ENCODE measurements around the gene RPS21.

The RPS21 gene

DNA sequence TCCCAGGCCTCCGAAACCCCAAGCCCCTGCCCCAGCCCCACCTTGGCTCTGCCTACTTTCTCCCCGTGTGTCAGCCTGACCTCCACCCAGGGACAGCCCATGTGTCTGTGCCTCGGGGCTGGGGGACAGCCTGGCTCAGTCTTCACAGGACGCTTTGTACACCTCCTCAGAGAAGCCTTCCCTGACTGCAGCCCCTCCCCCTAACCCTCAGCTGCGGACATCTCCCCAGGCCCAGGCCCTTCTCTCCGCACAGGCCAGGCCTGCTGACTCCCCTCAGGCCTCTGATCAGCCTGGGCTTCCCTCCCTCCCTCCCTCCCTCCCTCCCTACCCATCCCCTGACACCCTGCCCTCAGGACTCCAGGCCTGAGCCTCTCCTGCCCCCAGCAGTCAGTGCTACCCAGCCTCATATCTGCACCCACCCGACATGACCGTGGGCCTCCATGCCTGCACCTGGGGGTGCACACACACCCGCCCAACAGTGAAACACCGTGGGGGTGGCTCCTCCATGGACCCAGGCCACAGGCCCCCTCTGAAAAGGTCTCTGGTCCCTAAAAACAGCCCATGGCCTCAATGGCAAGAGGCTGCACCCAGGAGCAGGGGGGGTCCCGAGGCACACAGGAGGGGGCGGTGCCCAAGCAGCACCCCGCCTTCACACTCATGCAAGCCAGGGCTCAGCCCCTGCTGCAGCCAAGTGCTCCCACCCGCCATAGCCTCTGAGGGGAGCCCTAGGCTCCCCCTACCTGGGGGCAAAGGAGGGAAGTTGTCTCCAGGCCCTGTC, 32.7 kb upstream of the RPS21 start:
- DNase-seq: peak; percentile 15

DNA sequence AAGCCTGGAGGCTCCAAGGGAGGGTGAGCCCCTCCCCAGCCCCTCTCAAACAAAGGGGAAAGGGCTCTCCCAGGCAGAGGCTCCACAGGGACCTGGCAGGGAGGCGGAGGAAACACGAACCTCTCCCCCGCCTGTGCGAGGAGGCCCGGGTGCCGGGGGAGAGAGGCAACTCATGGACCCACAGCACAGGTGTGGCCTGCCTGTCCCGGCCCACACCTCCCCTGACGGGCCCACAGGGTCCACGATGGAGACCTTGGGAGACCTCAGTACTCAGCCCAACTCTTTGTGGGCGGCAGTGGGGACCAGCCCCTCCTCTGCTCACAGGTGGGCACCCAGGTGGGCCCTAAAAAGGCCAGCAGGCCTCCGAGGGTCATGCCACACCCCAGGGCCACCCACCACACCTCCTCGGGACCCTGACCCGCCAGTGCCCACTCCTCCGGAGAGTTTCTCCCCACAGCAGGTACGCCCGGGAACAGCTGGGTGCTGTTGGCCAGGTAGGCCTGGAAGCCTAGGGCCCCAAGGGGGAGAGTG, 32.0 kb upstream of the RPS21 start:
- peak; percentile 20 for DNase-seq

DNA sequence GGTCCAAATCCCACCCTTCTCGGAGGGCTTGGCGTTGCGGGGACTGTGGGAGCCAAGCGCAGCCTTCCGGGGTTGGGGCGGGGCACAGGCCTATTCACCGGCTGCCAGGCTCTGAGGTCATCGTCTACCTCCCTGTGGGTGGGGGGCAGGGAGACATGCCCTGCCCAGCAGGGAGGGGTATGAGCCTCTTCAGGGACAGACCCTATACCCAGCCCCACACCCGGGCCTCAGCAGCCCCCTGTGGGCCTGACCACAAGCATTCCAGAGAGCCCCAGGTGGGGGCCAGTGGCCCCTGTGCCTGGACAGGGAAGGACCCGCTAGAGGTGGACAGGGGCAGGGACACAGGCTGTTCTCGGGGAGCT, 31.4 kb upstream of the RPS21 start:
- DNase-seq: peak; percentile 36

DNA sequence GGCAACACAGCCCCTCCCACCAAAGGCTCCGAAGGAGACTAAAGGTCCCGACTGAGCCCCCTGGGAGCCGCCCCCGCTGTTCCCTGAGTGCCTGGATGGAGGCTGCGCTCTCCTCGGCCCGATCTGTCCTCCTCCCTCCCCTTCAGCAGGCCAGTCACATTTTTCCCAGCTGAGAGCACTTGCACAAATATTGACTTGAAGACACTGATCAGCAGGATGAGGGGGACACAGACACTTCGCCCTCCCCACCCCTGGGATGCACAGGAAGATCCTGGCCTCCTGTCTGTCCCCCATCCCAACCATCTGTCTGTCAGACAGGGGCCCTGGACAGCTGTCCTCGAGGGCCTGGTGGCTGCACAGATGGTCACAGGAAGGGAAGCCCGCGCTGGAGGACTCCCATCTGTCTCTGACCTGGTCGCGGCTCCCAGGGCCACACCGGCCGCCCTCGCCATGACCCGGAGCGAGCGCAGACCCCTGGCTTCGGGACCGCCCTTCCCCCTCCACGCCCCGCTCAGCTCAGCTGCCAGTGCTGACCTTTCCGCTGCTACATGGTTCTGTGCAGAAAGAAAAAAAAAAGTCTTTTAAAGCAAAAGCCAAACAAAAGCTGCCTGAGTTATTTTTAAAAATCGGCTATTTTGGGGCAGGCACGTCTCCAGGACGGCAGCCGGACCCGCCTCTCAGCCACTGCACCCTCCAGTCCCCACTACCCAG, 30.9 kb upstream of the RPS21 start:
- peak; percentile 61 for DNase-seq

DNA sequence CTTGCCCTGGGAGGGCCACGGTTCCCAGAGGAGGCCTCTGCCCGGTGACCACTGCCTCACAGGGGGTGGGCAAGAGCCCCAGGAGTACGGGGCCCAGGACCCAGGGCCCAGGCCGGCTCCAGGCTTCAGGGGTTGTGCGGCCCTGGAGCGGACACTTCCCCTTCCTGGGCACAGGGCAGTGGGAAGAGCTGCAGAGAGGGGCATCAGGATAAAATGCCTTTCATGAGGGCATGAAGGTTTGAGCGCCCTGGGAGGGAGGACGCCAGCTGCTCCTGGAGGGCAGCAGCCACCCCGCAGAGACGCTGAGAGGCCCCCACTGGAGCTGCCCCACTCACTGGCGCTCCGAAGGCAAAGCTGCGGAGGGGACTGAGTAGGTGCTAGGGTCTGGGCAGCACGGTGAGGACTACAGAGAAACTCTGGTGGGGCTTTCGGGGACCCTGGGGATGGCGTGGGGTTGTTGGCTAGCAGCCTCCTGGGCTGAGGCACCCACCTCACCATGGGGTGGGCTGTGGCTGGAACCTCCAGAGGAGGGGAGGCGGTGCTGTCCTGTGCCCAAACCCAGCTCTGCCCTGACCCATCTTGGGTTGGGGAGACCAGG, 30.2 kb upstream of the RPS21 start:
- no peak for DNase-seq

DNA sequence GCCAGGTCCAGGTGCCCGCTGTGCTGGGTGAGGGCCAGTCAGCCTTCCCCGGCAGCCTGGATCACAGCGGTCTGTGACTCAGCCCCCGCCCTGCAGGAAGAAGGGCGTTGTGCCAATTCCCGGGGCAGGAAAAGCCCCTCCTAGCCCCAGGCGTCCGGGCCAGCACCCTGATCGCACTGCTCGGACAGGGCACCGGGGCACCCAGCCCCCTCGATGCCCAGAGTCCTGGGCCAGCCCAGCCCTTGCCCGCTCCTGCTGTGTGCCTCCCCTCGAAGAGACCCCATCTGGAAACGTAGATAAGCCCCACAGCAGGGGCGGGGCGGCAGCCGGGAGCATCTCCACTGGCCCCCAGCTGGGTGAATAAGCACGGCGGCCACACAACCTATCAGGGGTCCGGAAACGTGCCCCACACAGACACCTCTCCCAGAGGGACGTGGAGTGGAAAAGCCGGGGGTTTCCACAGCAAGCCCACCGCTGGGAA, 29.7 kb upstream of the RPS21 start:
- DNase-seq: peak; percentile 58

DNA sequence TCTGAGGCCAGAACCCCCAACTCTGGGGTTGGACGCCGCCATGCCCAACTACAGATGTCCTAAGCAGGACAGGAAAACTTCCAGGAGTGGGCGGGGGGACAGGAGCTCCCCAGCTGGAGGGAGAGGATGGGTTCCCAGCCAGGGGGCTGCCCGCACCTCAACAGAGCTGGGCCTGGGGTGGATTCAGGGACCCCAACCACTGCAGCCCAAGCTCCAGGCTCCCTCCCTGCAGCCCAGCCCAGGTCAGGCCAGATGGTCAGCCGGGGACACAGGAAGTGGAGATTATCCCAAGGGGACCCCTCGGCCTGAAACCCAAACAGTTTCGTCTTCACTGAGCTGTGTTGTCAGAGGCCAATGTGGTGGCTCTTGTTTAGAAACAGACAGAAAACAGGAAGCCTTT, 29.2 kb upstream of the RPS21 start:
- peak; percentile 29 for DNase-seq

DNA sequence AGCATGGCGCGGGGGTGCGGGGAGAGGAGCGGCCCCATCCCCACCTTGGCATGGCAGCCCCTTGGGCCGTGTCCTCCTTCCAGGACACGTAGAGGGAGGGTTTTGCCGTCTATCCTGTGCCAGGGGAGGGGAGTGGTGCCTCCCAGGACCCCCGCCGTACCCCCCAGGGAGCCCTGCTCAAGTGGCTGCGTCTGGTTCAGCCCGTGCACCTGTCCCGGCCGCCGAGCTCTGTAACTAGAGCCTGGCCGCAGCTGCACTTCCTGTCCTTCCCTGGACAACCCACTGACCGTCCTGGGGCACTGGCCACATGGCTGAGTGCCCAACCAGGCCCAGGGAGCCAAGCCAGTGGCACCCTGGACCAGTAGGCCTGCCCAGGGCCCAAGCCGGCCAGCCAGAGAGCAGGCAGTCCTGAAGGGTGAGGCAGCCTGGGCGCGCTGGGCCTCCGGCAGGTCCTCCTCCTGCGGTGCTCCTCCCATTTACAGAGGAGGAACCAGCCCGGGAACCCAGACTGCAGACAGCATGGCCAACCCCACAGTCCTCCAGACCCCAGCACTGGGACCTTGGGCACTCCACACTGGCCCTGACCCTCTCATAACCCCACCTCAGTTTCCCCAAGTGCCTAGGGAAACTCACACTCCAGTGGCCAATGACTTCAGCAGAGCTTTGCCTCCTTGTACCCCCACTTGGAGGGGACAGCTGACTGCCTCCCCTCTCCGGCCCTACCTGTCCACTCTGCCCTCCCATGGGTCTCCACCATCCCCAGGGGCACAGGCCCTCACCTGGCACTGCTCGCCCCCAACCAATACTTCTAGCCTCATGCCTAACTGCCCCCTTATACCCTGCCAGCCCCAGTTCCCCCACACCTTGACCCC, 28.5 kb upstream of the RPS21 start:
- DNase-seq: peak; percentile 52

DNA sequence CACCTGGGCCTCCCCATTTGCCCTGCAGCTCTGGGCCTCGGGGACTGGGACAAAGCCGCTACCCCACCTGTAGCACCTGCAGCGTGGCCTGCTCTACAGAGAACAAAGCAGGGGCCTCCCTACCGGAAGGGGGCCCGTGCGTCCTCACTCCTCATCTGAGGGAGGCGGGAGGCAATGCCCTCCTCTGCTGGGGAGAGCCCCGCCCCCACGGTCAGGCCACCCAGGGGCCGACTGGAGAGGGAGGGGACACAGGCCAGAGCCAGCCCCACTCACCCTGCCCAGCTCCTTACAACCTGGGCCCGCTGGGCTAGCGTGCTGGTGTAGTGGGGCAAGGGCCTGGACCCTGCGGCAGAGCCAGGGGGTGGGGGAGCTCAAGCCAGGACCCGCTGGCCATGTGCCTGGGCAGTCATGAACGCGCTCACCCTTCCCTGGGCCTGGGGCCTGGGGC, 27.8 kb upstream of the RPS21 start:
- peak; percentile 25 for DNase-seq

DNA sequence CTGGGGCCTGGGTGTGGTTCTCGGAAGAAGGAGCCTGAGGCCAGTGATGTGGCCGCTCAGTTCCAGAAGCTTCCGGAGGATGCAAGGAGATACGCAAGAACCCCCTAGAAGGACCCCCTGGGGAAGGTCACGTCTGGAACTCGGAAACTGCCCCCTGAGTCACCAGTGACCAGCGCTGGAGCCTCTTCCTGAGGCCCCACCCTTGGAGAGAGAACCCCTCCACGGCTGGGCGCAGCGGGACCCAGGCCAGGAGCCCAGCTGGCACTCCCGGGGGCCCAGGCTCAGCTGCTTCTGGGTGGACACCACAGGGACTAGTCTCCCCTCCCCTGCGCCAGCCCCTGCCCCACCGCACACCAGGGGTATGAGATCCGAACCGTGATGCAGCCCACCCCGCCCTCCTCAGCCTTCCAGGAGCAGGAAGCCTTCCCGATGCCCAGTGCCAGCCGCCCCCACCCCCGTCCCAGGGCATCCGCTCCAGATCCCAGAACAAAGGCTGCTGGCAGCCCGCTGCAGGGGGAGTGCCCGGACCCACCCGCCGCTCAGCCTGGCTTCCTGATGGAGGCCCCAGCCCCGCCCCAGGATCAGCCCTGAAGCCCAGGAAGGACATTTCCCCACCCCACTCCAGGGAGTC, 27.3 kb upstream of the RPS21 start:
- peak; percentile 59 for DNase-seq

DNA sequence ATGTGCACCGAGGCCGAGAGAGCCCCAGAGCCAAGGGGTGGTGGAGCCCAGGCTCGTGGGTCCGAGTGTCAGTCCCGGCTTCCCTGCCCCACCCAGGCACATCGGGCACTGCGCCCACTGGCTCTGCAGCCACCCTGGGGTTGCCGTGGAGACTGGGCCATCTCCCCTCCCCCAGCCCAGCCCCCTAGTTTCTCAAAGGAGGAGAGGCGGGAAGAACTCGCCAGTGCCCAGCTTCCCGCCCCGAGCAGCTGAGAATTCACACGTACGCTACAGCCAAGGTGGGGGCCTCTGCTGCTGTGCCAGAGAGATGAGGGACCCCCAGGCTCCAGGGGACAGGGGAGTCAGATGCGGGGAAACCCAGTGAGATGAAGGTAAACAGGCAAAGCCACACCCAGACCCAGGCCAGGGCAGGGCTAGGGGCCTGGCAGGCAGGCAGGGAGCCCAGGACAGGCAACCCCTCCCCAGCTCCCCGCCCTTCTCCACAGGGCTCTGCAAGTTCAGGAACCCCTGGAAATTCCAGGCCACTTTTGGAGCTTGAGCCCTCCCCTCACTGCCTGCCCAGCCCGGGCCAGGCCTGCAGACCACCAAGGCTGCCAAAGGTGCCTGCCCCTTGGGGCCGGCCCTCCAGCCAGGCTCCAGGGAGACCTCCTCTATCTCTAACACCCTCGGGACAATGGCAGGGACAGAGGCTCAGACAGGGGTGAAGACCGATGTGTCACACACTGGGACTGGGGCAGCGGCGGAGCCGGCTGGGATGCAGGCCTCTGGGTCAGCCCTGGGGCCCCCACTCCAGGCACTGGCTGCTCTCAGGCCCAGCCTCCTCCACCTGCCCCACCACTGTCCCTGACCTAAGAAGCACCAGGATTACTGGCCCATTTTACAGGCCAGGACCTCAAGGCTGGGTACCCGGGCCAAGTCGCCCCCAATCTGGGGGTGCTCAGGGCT, 25.8 kb upstream of the RPS21 start:
- DNase-seq: peak; percentile 61

DNA sequence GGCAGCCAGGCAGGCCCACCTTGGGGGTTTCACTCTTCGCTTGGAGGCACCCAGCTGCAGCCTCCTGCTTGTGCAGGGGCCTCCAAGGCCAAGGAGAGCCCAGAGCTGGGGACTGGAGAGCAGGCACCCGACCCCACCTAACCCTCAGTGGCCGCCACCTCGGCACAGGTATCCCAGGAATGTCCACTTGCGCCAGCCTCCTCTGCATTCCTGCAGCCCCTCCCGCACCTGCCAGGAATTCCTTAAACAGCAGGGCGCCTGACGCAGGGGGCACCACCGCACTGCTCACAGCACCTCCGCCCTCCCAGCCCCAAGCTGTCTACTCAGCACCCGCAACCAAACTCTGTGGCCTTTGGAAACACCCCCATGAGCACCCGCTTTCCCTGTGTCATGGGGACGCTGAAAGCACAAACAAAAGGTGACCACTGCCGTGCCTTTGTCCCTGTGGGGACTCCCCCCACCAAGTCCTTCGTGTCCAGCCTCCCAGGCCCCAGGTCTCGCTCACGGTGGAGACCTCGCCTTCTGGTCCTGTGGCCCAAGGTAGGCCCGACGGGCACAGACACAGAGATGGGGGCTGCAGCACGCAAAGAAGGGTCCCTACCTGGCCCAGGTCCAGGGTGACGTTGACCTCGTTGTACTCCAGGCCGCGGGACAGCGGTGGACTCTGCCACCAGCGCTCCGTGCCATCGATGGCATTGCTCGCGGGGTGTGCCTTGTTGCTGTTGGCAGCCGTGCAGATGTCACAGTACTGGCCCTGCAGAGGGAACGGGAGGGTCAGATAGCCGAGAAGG, 24.9 kb upstream of the RPS21 start:
- DNase-seq: no peak

DNA sequence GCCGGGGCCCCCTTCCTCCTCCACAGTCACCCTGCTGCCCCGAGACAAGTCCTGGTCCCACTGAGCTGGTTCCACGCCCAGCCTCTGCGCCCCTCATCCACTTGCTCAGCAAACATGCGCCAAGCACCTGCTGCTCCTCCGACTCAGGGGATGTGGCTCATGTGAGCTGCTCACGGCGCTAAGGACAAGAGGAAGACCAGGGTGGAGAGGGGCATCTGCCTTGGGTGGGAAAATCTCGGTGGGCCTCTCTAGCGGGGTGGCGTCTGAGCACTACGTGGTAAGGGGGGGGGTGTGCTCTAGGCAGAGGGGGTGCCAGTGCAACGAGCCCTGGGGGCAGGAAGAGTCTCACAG, 24.3 kb upstream of the RPS21 start:
- no peak for DNase-seq

DNA sequence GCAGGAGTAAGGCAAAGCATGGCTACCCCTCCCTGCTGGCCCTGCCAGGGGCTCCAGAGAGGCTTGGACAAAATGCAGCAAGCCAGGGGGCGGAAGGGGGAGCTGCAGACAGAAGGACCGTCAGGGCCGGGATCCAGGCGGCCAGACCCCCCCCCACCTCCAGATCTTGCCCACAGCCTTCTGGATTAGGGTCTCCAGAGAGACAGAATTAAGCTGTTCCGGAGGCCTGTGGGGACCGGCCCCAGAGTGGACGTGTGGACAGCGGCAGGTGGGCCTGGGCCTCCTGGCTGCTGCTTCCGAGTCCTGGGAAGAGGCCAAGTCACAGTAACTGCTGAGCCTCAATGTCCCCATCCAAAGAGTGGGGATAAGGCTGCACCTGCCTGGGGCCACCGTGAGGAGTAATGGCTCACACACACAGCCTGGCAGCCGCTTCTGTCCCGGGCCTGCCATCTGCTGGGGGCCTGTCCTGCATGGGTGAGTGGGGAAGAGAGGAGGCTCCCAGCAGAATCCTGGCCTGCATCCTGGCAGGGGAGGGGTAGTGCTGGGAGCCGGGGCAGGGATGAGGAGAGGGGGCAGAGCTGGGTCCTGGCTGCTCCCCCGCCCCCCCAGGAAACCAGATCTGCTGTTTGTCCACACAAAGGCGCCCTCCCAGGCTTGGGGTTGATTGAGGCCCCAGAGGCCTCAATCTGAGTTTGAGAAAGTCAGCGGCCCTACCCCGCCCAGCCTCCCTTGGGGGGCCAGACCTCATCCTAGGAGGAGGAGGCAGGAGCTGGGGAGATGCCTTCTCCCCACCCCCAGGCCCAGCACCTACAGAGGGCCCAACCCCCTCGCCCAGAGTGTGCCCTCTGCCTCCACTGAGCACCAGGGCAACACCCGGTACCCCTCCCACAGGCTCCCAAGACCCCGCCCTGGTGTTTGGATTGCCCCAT, 23.6 kb upstream of the RPS21 start:
- peak; percentile 62 for DNase-seq

DNA sequence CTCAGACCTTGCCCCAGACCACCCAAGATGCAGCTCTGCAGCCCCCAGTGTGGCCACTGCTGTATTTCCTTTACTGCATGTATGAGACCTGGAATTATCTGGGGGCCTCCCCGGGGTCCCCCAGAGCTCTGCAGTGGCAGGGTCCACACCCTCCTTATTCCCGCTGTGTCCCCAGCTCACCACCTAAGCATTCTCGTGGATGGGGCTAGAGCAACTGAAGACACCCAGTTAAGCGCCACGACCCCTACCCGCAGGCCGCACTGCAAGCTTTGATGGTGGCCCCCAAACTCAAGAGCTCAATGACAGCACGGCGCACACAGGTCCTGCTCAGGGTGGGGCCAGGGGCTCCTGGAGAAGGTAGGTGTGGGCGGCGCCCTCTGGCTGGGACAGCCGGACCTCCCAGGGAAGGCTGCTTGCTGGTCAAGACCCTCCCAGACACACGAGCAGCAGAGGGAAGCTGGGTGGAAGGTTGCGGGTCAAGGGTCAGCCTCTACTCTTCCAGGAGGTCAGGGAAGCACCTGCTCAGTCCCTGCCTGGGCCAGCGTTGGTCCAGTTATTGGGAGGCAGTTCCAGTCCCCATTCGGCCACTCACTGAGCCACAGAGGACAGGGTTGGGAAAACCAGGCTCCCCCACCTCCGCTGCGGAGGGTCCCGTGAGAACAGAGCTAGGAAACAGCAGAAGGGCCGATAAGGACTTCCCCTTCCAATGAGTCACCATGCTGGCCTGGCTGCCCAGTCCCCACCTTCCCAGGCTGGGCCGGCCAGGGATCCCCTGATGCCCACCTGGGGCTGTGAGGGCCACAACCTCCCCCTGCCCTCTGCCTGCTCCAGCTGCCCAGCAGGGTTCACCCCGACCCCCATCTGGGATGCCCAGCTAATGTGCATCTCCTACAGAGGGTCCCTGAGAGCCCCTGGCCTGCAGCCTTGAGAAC, 22.7 kb upstream of the RPS21 start:
- DNase-seq: no peak

DNA sequence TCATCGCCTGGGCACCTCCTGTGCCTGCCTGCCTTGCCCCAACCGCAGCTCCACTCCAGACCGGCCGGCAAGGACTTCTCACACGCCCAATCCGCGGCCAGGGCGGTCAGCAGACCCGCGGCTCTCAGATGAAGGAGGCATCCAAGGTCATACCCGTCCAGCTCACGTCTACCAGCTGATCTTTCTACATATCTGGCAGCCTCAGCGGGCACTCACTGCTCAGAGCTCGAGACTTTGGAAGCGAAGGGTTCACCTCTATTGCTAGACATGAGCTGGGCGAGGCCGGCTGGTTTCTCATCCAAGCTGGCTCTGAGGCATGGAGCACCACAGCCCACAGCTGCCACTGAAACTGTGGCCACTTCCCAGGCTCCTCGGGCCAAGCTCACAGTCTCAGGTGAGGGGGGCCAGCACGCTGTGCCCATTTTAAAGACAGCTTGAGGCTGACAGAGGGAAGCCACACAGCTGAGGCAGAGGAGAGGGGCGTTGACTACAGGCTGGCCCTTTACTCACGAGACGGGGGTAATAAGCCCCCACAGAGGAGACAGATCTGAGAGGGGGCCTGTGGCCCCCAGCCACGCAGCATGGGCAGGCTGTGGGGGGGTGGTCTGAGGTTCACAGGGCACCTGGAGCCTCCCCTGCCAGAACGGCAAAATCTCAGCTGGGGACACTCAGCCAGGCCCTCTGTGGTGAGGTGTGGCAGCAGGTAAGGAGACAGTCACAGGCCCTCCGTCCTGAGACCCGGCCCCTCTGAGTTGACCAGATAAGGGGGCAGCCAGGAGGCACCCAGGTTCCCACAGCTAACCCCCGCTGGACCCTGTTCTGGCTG, 21.8 kb upstream of the RPS21 start:
- DNase-seq: peak; percentile 28

DNA sequence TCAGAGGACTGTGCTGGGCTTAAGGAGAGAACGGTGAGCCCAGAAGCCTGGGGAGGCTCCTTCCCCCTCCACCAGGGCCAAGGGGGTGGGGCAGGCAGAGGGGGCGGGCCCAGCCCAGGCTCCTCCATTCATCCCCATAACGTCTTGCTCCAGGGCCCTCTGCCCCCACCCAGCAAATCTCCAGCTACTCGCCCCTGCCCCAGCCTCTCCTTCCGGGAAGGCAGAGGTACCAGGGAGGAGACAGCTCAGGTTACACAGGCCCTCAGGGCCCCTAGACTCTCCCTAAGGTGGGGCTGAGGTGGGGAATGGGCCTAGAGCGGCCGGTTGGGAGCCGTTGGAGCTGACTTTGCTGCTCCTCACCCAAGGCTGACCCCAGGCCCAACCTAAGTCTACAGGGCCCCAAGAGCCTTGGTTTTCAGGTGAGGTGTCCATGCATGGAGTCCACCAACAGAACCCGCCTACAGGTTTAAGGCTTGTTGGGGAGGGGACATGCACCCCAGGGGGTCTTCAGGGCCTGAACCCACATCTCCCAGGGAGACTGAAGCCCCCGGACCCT, 21.0 kb upstream of the RPS21 start:
- DNase-seq: peak; percentile 37

Data from right hindlimb (tissue), 1 donor.